ENCODE results near the gene KCNF1.

DNA sequence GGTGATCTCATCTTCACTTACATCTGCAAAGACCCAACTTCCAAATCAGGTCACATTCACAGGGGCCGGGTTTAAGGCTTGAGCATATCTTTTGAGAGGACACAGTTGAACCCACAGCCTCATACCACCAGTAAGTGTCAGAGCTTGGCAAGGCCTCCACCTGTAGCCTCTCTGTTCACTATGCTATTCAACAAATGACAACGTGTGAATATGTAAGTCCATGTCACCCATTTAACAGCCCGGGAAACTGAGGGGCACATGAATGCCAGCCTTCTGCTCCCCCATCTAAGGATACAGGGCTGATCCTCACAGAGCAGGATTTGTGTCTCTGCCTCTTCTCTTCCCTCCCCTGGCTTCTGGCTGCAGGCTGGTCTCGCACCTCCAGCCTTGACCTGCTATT is 3.5 kb upstream of the KCNF1 start:
- no peak for TF ChIP-seq POLR2A (IDR thresholded peaks at IDR 0.05; ENCODE audit: low read depth, low read length)
- TF ChIP-seq POLR2AphosphoS5 (IDR thresholded peaks at IDR 0.05; ENCODE audit: low read depth, low read length): no peak

Measured in GM12892 (cell line).